Stomach (tissue), 4 donors: ENCODE results near the gene PLCB1.

Source experiments
- CTCF ChIP-seq, 7 experiments: fragments of 450-650 bp in 4 of 7; fragments of 200-600 bp in 3 of 7; sonication (generic) in 3 of 7; IDR thresholded peaks; one replicate each; pipeline ENCODE4 v1.5.1; 2016 to 2019; ENCODE audit warnings: antibody characterized with exemption in 7 of 7, control low read depth in 2 of 7, mild to moderate bottlenecking in 1 of 7
- EP300 ChIP-seq: sonication (generic); formaldehyde crosslinking; IDR thresholded peaks from one replicate; pipeline ENCODE4 v1.6.1; 2017; ENCODE audit warnings: antibody characterized with exemption
- POLR2A ChIP-seq, 4 donors: fragments of 450-650 bp; IDR thresholded peaks; one replicate each; pipeline ENCODE4 v1.6.1; 2016; ENCODE audit warnings: antibody characterized with exemption in 4 of 4, control low read depth in 2 of 4, mild to moderate bottlenecking in 1 of 4, moderate library complexity in 1 of 4
- POLR2AphosphoS5 ChIP-seq, 3 donors: sonication (generic); formaldehyde crosslinking; IDR thresholded peaks; one replicate each; pipeline ENCODE4 v1.6.1; 2016; ENCODE audit warnings: antibody characterized with exemption in 3 of 3

- TF ChIP-seq POLR2AphosphoS5 (IDR thresholded peaks at IDR 0.05) (no peak), EP300 (no peak), CTCF (IDR thresholded peaks at IDR 0.05) (no peak), POLR2A (IDR thresholded peaks at IDR 0.05) (no peak)
Measured at GRCh38 chr20:8400486-8400885, 268.4 kb downstream of the PLCB1 start.
